Fibroblast of the aortic adventitia (primary cell): ENCODE measurements around the gene MT3. TPM values are rescaled to one million over a fixed set of nuclear protein-coding genes. Genes with fewer than 3 reads are reported as not detected.

Experiments used
- DNase-seq: peaks from one replicate; pipeline ENCODE4 v3.0.0-alpha.2; 2010; ENCODE audit warnings: low read depth
- H3K4me3 ChIP-seq: 2 replicates; pipeline ENCODE4 v1.5.1; 2011; ENCODE audit warnings: low read depth, mild to moderate bottlenecking, control low read depth, low read length, moderate library complexity
- CTCF ChIP-seq: IDR thresholded peaks from 2 replicates; pipeline ENCODE4 v1.5.1; 2011; ENCODE audit warnings: mild to moderate bottlenecking, low read length, control low read depth, inconsistent platforms; ENCODE audit not compliant: insufficient read depth
- total RNA-seq: library from RNA; depleted of rRNA; stranded (reverse); fragments of >200 nt; gene quantifications from 2 replicates; pipeline ENCODE4 v1.2.3, GENCODE V29; 2012; ENCODE audit warnings: low replicate concordance

The MT3 gene
- total RNA-seq, 1 donor, result not detected

- no peak overlapping the region for H3K4me3 ChIP-seq
- no peak for TF ChIP-seq CTCF
- no peak for DNase-seq
Observed at GRCh38 chr16:56605475-56605874, 16.1 kb downstream of the MT3 start.

GRCh38 chr16:56606071-56606475 lies 16.7 kb downstream of the MT3 start:
- no peak for DNase-seq
- no peak for TF ChIP-seq CTCF
- H3K4me3 ChIP-seq, result no peak overlapping the region

- no peak for TF ChIP-seq CTCF
- peak overlapping the region; percentile 46 for H3K4me3 ChIP-seq
- DNase-seq, result peak; percentile 92
Observed at GRCh38 chr16:56606476-56607108, 17.3 kb downstream of the MT3 start.

GRCh38 chr16:56607109-56607618 lies 17.8 kb downstream of the MT3 start:
- no peak for TF ChIP-seq CTCF
- peak; percentile 97 for DNase-seq
- H3K4me3 ChIP-seq, result peak overlapping the region; percentile 46

- peak overlapping the region; percentile 54 for H3K4me3 ChIP-seq
- no peak for TF ChIP-seq CTCF
- no peak for DNase-seq
Observed at GRCh38 chr16:56607675-56608042, 18.3 kb downstream of the MT3 start.

GRCh38 chr16:56608043-56608875 lies 18.9 kb downstream of the MT3 start, which contains the start of gene MT2A:
Gene MT2A (plus strand): TSS chr16:56608584. CDS start chr16:56608656, 72 bp downstream.
- H3K4me3 ChIP-seq, result peak within 1 kb of the TSS; percentile 76
- DNase-seq, result peak; percentile 95
- no peak for TF ChIP-seq CTCF
